ENCODE data around the gene RIC8B.
A peak's percentile ranks its signal among the peaks of the same experiment; 100 is the strongest.
"Not testable (repeated sequence)": the region's sequence is repeated elsewhere in the genome, so short reads cannot be mapped to it uniquely, and the experiment has no call there.

Gene RIC8B

GRCh38 chr12:106915635-106916026 is 141.1 kb downstream of the RIC8B start:
- Histone ChIP-seq H3K9ac (ENCODE audit: insufficient read length, low read depth) (no peak overlapping the region), H3K4me3 (ENCODE audit: insufficient read length, low read depth) (no peak overlapping the region), H3K4me1 (ENCODE audit: insufficient read depth, insufficient read length) (peaks cover 3% of the 10 kb centered on the region), H3K9me3 (ENCODE audit: insufficient read depth, low read length) (no peaks in the 10 kb centered on the region), H3K36me3 (ENCODE audit: insufficient read depth, insufficient read length, low read length) (no peaks in the 10 kb centered on the region), H3K27me3 (ENCODE audit: insufficient read depth, insufficient read length) (no peaks in the 10 kb centered on the region)
- no peak for DNase-seq (ENCODE audit: low read depth, low spot score)
- TF ChIP-seq YY1 (IDR thresholded peaks at IDR 0.05; ENCODE audit: insufficient read depth, insufficient read length) (no peak), ZNF274 (IDR thresholded peaks at IDR 0.05; ENCODE audit: low read depth, low read length) (no peak), SUZ12 (IDR thresholded peaks at IDR 0.05; ENCODE audit: extremely low read depth, insufficient read depth, insufficient read length) (no peak)

DNA sequence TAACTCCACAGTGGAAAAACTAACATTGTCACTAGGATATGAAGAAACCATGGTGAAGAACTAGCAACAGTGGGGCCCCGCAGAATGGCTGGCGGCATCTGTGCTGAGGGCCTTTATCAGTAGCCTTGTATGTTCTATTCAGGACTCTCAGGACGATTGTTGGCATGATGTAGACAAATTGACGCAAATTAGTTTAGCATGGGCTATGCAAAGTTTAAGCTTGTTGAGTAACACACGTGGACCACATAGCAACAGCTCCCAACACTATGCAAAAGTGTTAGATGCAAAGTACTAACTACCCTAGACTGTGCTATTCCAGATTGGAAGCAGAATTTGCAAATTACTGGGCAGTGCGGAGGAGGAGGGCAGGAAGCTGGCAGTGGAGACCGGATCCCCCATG is 143.0 kb downstream of the RIC8B start:
- TF ChIP-seq ZNF274 (IDR thresholded peaks at IDR 0.05; ENCODE audit: low read depth, low read length): no peak
- no peak for TF ChIP-seq SUZ12 (IDR thresholded peaks at IDR 0.05; ENCODE audit: extremely low read depth, insufficient read depth, insufficient read length)
- TF ChIP-seq YY1 (IDR thresholded peaks at IDR 0.05; ENCODE audit: insufficient read depth, insufficient read length): no peak
- no peak for DNase-seq (ENCODE audit: low read depth, low spot score)
- Histone ChIP-seq H3K4me3 (ENCODE audit: insufficient read length, low read depth) (no peak overlapping the region), H3K27me3 (ENCODE audit: insufficient read depth, insufficient read length) (no peaks in the 10 kb centered on the region), H3K36me3 (ENCODE audit: insufficient read depth, insufficient read length, low read length) (no peaks in the 10 kb centered on the region), H3K9ac (ENCODE audit: insufficient read length, low read depth) (no peak overlapping the region), H3K9me3 (ENCODE audit: insufficient read depth, low read length) (no peaks in the 10 kb centered on the region), H3K4me1 (ENCODE audit: insufficient read depth, insufficient read length) (peaks cover 3% of the 10 kb centered on the region)

GRCh38 chr12:106918746-106919145 is 144.3 kb downstream of the RIC8B start:
- Histone ChIP-seq H3K4me1 (ENCODE audit: insufficient read depth, insufficient read length) (peaks cover 3% of the 10 kb centered on the region), H3K9me3 (ENCODE audit: insufficient read depth, low read length) (peaks cover 2% of the 10 kb centered on the region), H3K9ac (ENCODE audit: insufficient read length, low read depth) (no peak overlapping the region), H3K4me3 (ENCODE audit: insufficient read length, low read depth) (no peak overlapping the region), H3K36me3 (ENCODE audit: insufficient read depth, insufficient read length, low read length) (no peaks in the 10 kb centered on the region), H3K27me3 (ENCODE audit: insufficient read depth, insufficient read length) (no peaks in the 10 kb centered on the region)
- DNase-seq (ENCODE audit: low read depth, low spot score): peak; percentile 52
- no peak for TF ChIP-seq SUZ12 (IDR thresholded peaks at IDR 0.05; ENCODE audit: extremely low read depth, insufficient read depth, insufficient read length)
- no peak for TF ChIP-seq ZNF274 (IDR thresholded peaks at IDR 0.05; ENCODE audit: low read depth, low read length)
- no peak for TF ChIP-seq YY1 (IDR thresholded peaks at IDR 0.05; ENCODE audit: insufficient read depth, insufficient read length)

- Histone ChIP-seq H3K9ac (ENCODE audit: insufficient read length, low read depth) (no peak overlapping the region), H3K9me3 (ENCODE audit: insufficient read depth, low read length) (peaks cover 9% of the 10 kb centered on the region), H3K4me1 (ENCODE audit: insufficient read depth, insufficient read length) (peaks cover 3% of the 10 kb centered on the region), H3K27me3 (ENCODE audit: insufficient read depth, insufficient read length) (no peaks in the 10 kb centered on the region), H3K4me3 (ENCODE audit: insufficient read length, low read depth) (no peak overlapping the region), H3K36me3 (ENCODE audit: insufficient read depth, insufficient read length, low read length) (no peaks in the 10 kb centered on the region)
- peak; percentile 25 for DNase-seq (ENCODE audit: low read depth, low spot score)
- TF ChIP-seq YY1 (IDR thresholded peaks at IDR 0.05; ENCODE audit: insufficient read depth, insufficient read length): no peak
- no peak for TF ChIP-seq SUZ12 (IDR thresholded peaks at IDR 0.05; ENCODE audit: extremely low read depth, insufficient read depth, insufficient read length)
- TF ChIP-seq ZNF274 (IDR thresholded peaks at IDR 0.05; ENCODE audit: low read depth, low read length): no peak
Measured at GRCh38 chr12:106919910-106920544, 145.5 kb downstream of the RIC8B start.

DNA sequence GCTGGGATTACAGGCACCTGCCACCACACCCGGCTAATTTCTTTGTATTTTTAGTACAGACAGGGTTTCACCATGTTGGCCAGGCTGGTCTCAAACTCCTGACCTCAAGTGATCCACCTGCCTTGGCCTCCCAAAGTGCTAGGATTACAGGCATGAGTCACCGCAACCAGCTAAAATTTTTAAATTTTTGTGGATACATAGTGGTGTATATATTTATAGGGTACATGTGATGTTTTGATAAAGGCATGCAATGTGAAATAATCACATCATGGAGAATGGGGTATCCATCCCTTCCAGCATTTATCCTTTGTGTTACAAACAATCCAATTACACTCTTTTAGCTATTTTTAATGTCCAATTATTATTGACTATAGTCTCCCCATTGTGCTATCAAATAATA is 147.5 kb downstream of the RIC8B start:
- not testable (repeated sequence) for H3K4me1 ChIP-seq (ENCODE audit: insufficient read depth, insufficient read length); DNase-seq (ENCODE audit: low read depth, low spot score); H3K36me3 ChIP-seq (ENCODE audit: insufficient read depth, insufficient read length, low read length); H3K9ac ChIP-seq (ENCODE audit: insufficient read length, low read depth); H3K27me3 ChIP-seq (ENCODE audit: insufficient read depth, insufficient read length); H3K9me3 ChIP-seq (ENCODE audit: insufficient read depth, low read length); H3K4me3 ChIP-seq (ENCODE audit: insufficient read length, low read depth)

- not testable (repeated sequence) for DNase-seq (ENCODE audit: low read depth, low spot score); H3K36me3 ChIP-seq (ENCODE audit: insufficient read depth, insufficient read length, low read length); H3K4me1 ChIP-seq (ENCODE audit: insufficient read depth, insufficient read length); H3K4me3 ChIP-seq (ENCODE audit: insufficient read length, low read depth); H3K27me3 ChIP-seq (ENCODE audit: insufficient read depth, insufficient read length); H3K9ac ChIP-seq (ENCODE audit: insufficient read length, low read depth); H3K9me3 ChIP-seq (ENCODE audit: insufficient read depth, low read length)
Measured at GRCh38 chr12:106923594-106923993, 149.1 kb downstream of the RIC8B start.

- DNase-seq (ENCODE audit: low read depth, low spot score): no peak
- TF ChIP-seq YY1 (IDR thresholded peaks at IDR 0.05; ENCODE audit: insufficient read depth, insufficient read length) (no peak), SUZ12 (IDR thresholded peaks at IDR 0.05; ENCODE audit: extremely low read depth, insufficient read depth, insufficient read length) (no peak), ZNF274 (IDR thresholded peaks at IDR 0.05; ENCODE audit: low read depth, low read length) (no peak)
- peaks cover 9% of the 10 kb centered on the region for H3K9me3 ChIP-seq (ENCODE audit: insufficient read depth, low read length)
- no peaks in the 10 kb centered on the region for H3K36me3 ChIP-seq (ENCODE audit: insufficient read depth, insufficient read length, low read length)
- no peak overlapping the region for H3K9ac ChIP-seq (ENCODE audit: insufficient read length, low read depth)
- H3K4me3 ChIP-seq (ENCODE audit: insufficient read length, low read depth): no peak overlapping the region
- no peaks in the 10 kb centered on the region for H3K27me3 ChIP-seq (ENCODE audit: insufficient read depth, insufficient read length)
- H3K4me1 ChIP-seq (ENCODE audit: insufficient read depth, insufficient read length): no peaks in the 10 kb centered on the region
Measured at GRCh38 chr12:106924268-106924861, 149.9 kb downstream of the RIC8B start.
